Tibial nerve (tissue), 3 donors: ENCODE data around the gene SCN4B.

Experiments used
- POLR2A ChIP-seq, 2 donors: fragments of 450-650 bp; IDR thresholded peaks; one replicate each; pipeline ENCODE4 v1.6.1; 2017; ENCODE audit warnings: antibody characterized with exemption in 2 of 2, mild to moderate bottlenecking in 2 of 2, moderate library complexity in 2 of 2
- TF ChIP-seq, protein P1 (sequence below), 5 experiments: fragments of 200-600 bp in 3 of 5; fragments of 450-650 bp in 2 of 5; sonication (generic) in 3 of 5; IDR thresholded peaks; one replicate each; pipeline ENCODE4 v1.5.1; 2016 to 2019; ENCODE audit warnings: antibody characterized with exemption in 5 of 5, mild to moderate bottlenecking in 3 of 5, moderate library complexity in 2 of 5

DNA sequence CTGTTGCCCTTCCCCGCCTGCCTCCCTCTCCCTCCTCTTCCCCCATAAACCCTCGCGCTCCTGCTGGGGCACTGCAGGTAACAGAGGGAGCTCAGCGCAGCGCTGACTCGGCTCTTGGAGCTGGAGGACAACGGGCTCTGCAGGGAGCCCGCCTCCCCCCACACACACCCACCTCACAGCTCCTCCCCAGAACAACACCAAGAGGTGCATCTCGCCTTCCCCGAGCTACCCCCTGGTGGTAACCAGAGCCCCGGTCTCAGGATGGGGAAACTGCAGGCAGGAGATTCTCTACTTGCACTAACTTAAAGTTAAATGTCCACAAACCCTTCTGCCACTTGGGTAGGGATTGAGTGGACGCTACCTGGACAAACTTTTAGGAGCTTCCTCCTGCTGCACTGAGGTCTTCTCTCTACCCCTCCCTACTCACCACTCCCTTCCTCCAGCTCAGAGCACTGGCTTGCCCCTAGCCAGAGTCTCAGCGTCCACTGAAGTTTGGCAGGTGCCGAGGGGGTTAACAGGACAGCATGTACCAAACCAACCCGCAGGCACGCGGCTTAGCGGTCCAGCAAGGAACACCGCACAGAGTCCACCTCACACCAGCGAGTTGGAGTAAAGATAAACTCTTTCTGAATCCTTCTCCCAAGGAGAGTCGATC, 4.0 kb upstream of the SCN4B start:
- TF ChIP-seq POLR2A (IDR thresholded peaks at IDR 0.05): no peak
- TF ChIP-seq, protein P1, sequence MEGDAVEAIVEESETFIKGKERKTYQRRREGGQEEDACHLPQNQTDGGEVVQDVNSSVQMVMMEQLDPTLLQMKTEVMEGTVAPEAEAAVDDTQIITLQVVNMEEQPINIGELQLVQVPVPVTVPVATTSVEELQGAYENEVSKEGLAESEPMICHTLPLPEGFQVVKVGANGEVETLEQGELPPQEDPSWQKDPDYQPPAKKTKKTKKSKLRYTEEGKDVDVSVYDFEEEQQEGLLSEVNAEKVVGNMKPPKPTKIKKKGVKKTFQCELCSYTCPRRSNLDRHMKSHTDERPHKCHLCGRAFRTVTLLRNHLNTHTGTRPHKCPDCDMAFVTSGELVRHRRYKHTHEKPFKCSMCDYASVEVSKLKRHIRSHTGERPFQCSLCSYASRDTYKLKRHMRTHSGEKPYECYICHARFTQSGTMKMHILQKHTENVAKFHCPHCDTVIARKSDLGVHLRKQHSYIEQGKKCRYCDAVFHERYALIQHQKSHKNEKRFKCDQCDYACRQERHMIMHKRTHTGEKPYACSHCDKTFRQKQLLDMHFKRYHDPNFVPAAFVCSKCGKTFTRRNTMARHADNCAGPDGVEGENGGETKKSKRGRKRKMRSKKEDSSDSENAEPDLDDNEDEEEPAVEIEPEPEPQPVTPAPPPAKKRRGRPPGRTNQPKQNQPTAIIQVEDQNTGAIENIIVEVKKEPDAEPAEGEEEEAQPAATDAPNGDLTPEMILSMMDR (IDR thresholded peaks at IDR 0.05): no peak
